HEK293T (cell line): ENCODE data around the gene CCL11.

Source experiments
- BHLHE40 ChIP-seq: fragments of 450-650 bp; IDR thresholded peaks from 2 replicates; pipeline ENCODE4 v1.6.1; 2016; ENCODE audit warnings: mild to moderate bottlenecking, moderate library complexity, borderline replicate concordance
- ELF4 ChIP-seq: fragments of 450-650 bp; IDR thresholded peaks from 2 replicates; pipeline ENCODE4 v1.6.1; 2017; ENCODE audit warnings: antibody characterized with exemption
- L3MBTL2 ChIP-seq: fragments of 450-650 bp; conservative IDR thresholded peaks from 2 replicates; pipeline ENCODE4 v1.6.1; 2016; ENCODE audit warnings: mild to moderate bottlenecking
- NFRKB ChIP-seq: fragments of 450-650 bp; IDR thresholded peaks from 2 replicates; pipeline ENCODE4 v1.6.1; 2016; ENCODE audit warnings: mild to moderate bottlenecking, moderate library complexity
- PKNOX1 ChIP-seq: fragments of 450-650 bp; IDR thresholded peaks from 2 replicates; pipeline ENCODE4 v1.6.1; 2016
- SP1 ChIP-seq: fragments of 450-650 bp; IDR thresholded peaks from 2 replicates; pipeline ENCODE4 v1.6.1; 2017
- SUZ12 ChIP-seq: fragments of 450-650 bp; IDR thresholded peaks from 2 replicates; pipeline ENCODE4 v1.6.1; 2016; ENCODE audit warnings: mild to moderate bottlenecking

DNA sequence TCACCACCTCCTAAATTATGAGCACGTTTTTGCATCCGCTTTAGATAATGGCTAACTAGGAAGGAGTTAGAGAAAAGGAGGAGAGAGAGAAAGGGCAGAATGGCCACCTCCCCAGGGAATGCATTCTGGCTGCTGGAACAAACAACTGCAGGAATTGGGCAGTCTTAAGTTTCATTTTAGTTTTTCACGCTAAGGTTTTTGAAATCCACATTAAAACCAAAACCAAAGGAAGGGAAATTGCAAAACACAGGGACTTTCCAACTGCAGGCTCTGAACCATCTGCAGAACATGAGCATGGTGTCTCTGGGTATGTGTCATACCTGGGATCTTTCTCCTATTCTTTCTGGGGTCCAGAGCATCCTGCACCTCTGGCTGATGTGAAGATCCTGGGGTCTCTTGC is 21.6 kb downstream of the CCL11 start:
- TF ChIP-seq BHLHE40 (no peak), SUZ12 (no peak), SP1 (no peak), PKNOX1 (no peak), NFRKB (no peak), L3MBTL2 (no peak), ELF4 (no peak)
